Ishikawa (cell line): ENCODE results near the gene ACAP2.

ENCODE experiments used
- CREB1 ChIP-seq: IDR thresholded peaks from 2 replicates; pipeline ENCODE4 v1.6.1; 2012; ENCODE audit warnings: low read depth
- EGR1 ChIP-seq: IDR thresholded peaks from 2 replicates; pipeline ENCODE4 v1.6.1; 2012
- EP300 ChIP-seq: IDR thresholded peaks from 2 replicates; pipeline ENCODE4 v1.6.1; 2012; ENCODE audit warnings: borderline replicate concordance
- RAD21 ChIP-seq: IDR thresholded peaks from 2 replicates; pipeline ENCODE4 v1.6.1; 2012; ENCODE audit warnings: low read depth
- TAF1 ChIP-seq: IDR thresholded peaks from 2 replicates; pipeline ENCODE4 v1.6.1; 2012; ENCODE audit warnings: low read depth, mild to moderate bottlenecking
- YY1 ChIP-seq: IDR thresholded peaks from 2 replicates; pipeline ENCODE4 v1.6.1; 2012; ENCODE audit warnings: low read depth
- TF ChIP-seq, protein P1 (sequence below): IDR thresholded peaks from 2 replicates; pipeline ENCODE4 v1.6.1; 2012

DNA sequence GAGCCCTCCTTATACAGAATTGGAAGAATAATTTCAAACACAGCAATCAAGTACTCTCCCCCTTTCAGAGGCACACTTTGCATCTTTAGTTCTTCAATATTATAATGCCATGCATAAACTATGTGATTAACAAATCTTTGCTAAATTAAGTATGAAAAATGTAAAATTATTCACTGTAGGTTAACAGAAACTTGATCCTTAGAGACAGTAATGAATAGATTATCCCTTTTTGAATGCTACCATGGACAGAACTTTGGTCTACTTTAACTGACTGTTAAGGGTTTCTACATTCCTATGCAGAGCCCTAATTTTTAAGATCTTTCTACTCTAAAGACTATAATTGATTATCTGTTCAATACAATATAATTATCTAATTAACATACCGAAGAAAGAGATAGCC is 146.2 kb downstream of the ACAP2 start:
- no peak for TF ChIP-seq EP300
- TF ChIP-seq RAD21 = no peak
- TF ChIP-seq CREB1 = no peak
- no peak for TF ChIP-seq YY1
- TF ChIP-seq, protein P1, sequence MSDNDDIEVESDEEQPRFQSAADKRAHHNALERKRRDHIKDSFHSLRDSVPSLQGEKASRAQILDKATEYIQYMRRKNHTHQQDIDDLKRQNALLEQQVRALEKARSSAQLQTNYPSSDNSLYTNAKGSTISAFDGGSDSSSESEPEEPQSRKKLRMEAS = no peak
- no peak for TF ChIP-seq EGR1
- TF ChIP-seq TAF1 = no peak
